Activated CD4-positive, alpha-beta memory T cell treated with anti-CD3 and anti-CD28 coated beads, Interleukin-2, amount 10 ng/mL, durations not matched to agents 7 days and 5 days (primary cell): ENCODE data around the gene BTBD2. TPM values are rescaled to one million over a fixed set of nuclear protein-coding genes. Genes with fewer than 3 reads are reported as not detected.

Experiments
- CTCF ChIA-PET: fragments of 350-600 bp; sonication (Branson Sonifier 250); formaldehyde crosslinking; loops from one replicate; lab custom pipeline; 2021; ENCODE audit warnings: antibody characterized with exemption, inconsistent platforms; lab: Charles Lee
- POLR2A ChIA-PET: fragments of 350-600 bp; sonication (Branson Sonifier 250); formaldehyde crosslinking; loops from one replicate; lab custom pipeline; 2021; ENCODE audit warnings: antibody characterized with exemption; lab: Charles Lee
- DNase-seq: peaks from one replicate; pipeline ENCODE4 v3.0.0-alpha.2; 2020
- H3K27ac Mint-ChIP-seq: one replicate; pipeline ENCODE4 v1.8.0; 2021; ENCODE audit warnings: mild to moderate bottlenecking, mixed read lengths
- H3K27me3 Mint-ChIP-seq: one replicate; pipeline ENCODE4 v1.8.0; 2021; ENCODE audit warnings: mixed read lengths
- H3K36me3 Mint-ChIP-seq: one replicate; pipeline ENCODE4 v1.8.0; 2021; ENCODE audit warnings: low read depth, mixed read lengths
- H3K4me1 Mint-ChIP-seq: one replicate; pipeline ENCODE4 v1.8.0; 2021; ENCODE audit warnings: mixed read lengths
- H3K4me3 Mint-ChIP-seq: one replicate; pipeline ENCODE4 v1.8.0; 2021; ENCODE audit warnings: mild to moderate bottlenecking, mixed read lengths
- H3K9me3 Mint-ChIP-seq: one replicate; pipeline ENCODE4 v1.8.0; 2021; ENCODE audit warnings: mixed read lengths
- total RNA-seq, 2 experiments: library from RNA; stranded (reverse); gene quantifications; one replicate each; pipeline ENCODE4 v1.2.3, GENCODE V29; 2021

Gene BTBD2
- total RNA-seq, 2 experiments from 2014 or later = 55.4 to 57.1 TPM

- no peak for DNase-seq
- peak overlapping the region; percentile 58 for H3K4me3 Mint-ChIP-seq
- peaks cover 29% of the 10 kb centered on the region for H3K36me3 Mint-ChIP-seq
- ChIA-PET CTCF (interaction anchor here (0.6 to 2.5 kb wide), 9 partner anchors 9 to 1089 kb away, joined by 3 to 14 read pairs (median 4); partner anchors contain the start of gene MKNK2), POLR2A (interaction anchor here (0.8 to 3.2 kb wide), 14 partner anchors 10 to 193 kb away, joined by 3 to 25 read pairs (median 6); partner anchors contain the start of genes AP3D1, MKNK2 and MOB3A)
- peak overlapping the region; percentile 77 for H3K27ac Mint-ChIP-seq
- no peaks in the 10 kb centered on the region for H3K9me3 Mint-ChIP-seq
- no peaks in the 10 kb centered on the region for H3K27me3 Mint-ChIP-seq
- H3K4me1 Mint-ChIP-seq = peaks cover 40% of the 10 kb centered on the region
These were observed 27.2 kb upstream of the BTBD2 start for GRCh38 chr19:2042485-2043250.

GRCh38 chr19:2041683-2042484, 26.4 kb upstream of the BTBD2 start:
- peaks cover 29% of the 10 kb centered on the region for H3K36me3 Mint-ChIP-seq
- peak; percentile 99 for DNase-seq

DNA sequence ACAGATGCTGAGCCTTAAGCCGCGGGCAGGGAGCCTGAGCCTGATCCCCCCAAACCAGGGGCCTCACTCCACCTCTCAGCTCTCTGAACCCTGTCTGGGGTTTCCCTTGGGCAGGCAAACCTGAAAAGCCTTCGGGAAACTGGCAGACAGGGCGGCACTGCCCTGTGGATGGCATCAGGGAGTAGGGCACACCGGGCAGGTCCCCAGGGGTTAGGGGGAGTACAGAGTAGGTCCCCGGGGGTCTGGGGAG, 25.8 kb upstream of the BTBD2 start:
- H3K4me3 Mint-ChIP-seq = peak overlapping the region; percentile 35
- H3K4me1 Mint-ChIP-seq = peaks cover 34% of the 10 kb centered on the region
- peak overlapping the region; percentile 79 for H3K27ac Mint-ChIP-seq
- no peak for DNase-seq
- ChIA-PET CTCF (interaction anchor here (1.2 to 2.5 kb wide), 2 partner anchors 11 to 22 kb away, joined by 3 to 11 read pairs; no protein-coding TSS in a partner anchor), POLR2A (interaction anchor here (0.8 to 3.2 kb wide), 4 partner anchors 8 to 44 kb away, joined by 3 to 25 read pairs (median 12); partner anchors contain the start of gene MKNK2)
- no peaks in the 10 kb centered on the region for H3K27me3 Mint-ChIP-seq
- peaks cover 28% of the 10 kb centered on the region for H3K36me3 Mint-ChIP-seq
- no peaks in the 10 kb centered on the region for H3K9me3 Mint-ChIP-seq

More at GRCh38 chr19:2041683-2042484, 26.4 kb upstream of the BTBD2 start:
- peak overlapping the region; percentile 58 for H3K4me3 Mint-ChIP-seq
- peaks cover 34% of the 10 kb centered on the region for H3K4me1 Mint-ChIP-seq
- H3K27me3 Mint-ChIP-seq = no peaks in the 10 kb centered on the region
- ChIA-PET CTCF (interaction anchor here (0.6 to 2.5 kb wide), 8 partner anchors 10 to 198 kb away, joined by 3 to 14 read pairs (median 4); partner anchors contain the start of gene MKNK2), POLR2A (interaction anchor here (0.8 to 3.2 kb wide), 15 partner anchors 9 to 194 kb away, joined by 3 to 25 read pairs (median 6); partner anchors contain the start of genes AP3D1, MKNK2 and MOB3A)
- H3K9me3 Mint-ChIP-seq = no peaks in the 10 kb centered on the region
- H3K27ac Mint-ChIP-seq = peak overlapping the region; percentile 79

GRCh38 chr19:2040647-2041432, 25.3 kb upstream of the BTBD2 start:
- no peak for DNase-seq
- H3K9me3 Mint-ChIP-seq = no peaks in the 10 kb centered on the region
- POLR2A ChIA-PET = interaction anchor here (0.8 to 3.9 kb wide), 5 partner anchors 8 to 44 kb away, joined by 3 to 25 read pairs (median 20); partner anchors contain the start of gene MKNK2
- CTCF ChIA-PET = interaction anchor here (1.2 to 2.5 kb wide), 2 partner anchors 10 to 21 kb away, joined by 3 to 11 read pairs; no protein-coding TSS in a partner anchor
- peak overlapping the region; percentile 79 for H3K27ac Mint-ChIP-seq
- H3K4me1 Mint-ChIP-seq = peaks cover 34% of the 10 kb centered on the region
- H3K36me3 Mint-ChIP-seq = peaks cover 28% of the 10 kb centered on the region
- H3K4me3 Mint-ChIP-seq = no peak overlapping the region
- no peaks in the 10 kb centered on the region for H3K27me3 Mint-ChIP-seq

- DNase-seq = no peak
- CTCF ChIA-PET = interaction anchor here (2.5 kb wide), 1 partner anchor 20 kb away, joined by 11 read pairs; no protein-coding TSS in a partner anchor
- H3K27ac Mint-ChIP-seq = no peak overlapping the region
- H3K36me3 Mint-ChIP-seq = peaks cover 28% of the 10 kb centered on the region
- POLR2A ChIA-PET = interaction anchor here (0.6 to 3.9 kb wide), 4 partner anchors 7 to 28 kb away, joined by 3 to 20 read pairs (median 14); no protein-coding TSS in a partner anchor
- peaks cover 36% of the 10 kb centered on the region for H3K4me1 Mint-ChIP-seq
- H3K4me3 Mint-ChIP-seq = no peak overlapping the region
- H3K27me3 Mint-ChIP-seq = no peaks in the 10 kb centered on the region
- H3K9me3 Mint-ChIP-seq = peaks cover 3% of the 10 kb centered on the region
These were observed 24.6 kb upstream of the BTBD2 start for GRCh38 chr19:2039959-2040646.

GRCh38 chr19:2039089-2039958, 23.8 kb upstream of the BTBD2 start:
- Mint-ChIP-seq H3K36me3 (peaks cover 28% of the 10 kb centered on the region), H3K9me3 (peaks cover 3% of the 10 kb centered on the region), H3K4me1 (peaks cover 38% of the 10 kb centered on the region), H3K27me3 (no peaks in the 10 kb centered on the region), H3K27ac (no peak overlapping the region), H3K4me3 (no peak overlapping the region)
- POLR2A ChIA-PET = interaction anchor here (0.6 to 3.9 kb wide), 4 partner anchors 10 to 48 kb away, joined by 3 to 20 read pairs (median 5); no protein-coding TSS in a partner anchor
- CTCF ChIA-PET = no interaction called here
- DNase-seq = no peak

GRCh38 chr19:2038284-2039088, 23.0 kb upstream of the BTBD2 start:
- Mint-ChIP-seq H3K4me3 (no peak overlapping the region), H3K27ac (no peak overlapping the region), H3K27me3 (no peaks in the 10 kb centered on the region), H3K9me3 (peaks cover 3% of the 10 kb centered on the region), H3K36me3 (peaks cover 26% of the 10 kb centered on the region), H3K4me1 (peaks cover 34% of the 10 kb centered on the region)
- ChIA-PET POLR2A (interaction anchor here (1.4 to 3.9 kb wide), 4 partner anchors 11 to 49 kb away, joined by 3 to 20 read pairs (median 6); partner anchors contain the start of gene MKNK2), CTCF (no interaction called here)
- DNase-seq = no peak

GRCh38 chr19:2037651-2038255, 22.2 kb upstream of the BTBD2 start:
- Mint-ChIP-seq H3K4me3 (no peak overlapping the region), H3K27ac (no peak overlapping the region), H3K36me3 (peaks cover 24% of the 10 kb centered on the region), H3K27me3 (no peaks in the 10 kb centered on the region), H3K4me1 (peaks cover 32% of the 10 kb centered on the region), H3K9me3 (peaks cover 3% of the 10 kb centered on the region)
- ChIA-PET CTCF (no interaction called here), POLR2A (interaction anchor here (1.4 to 3.9 kb wide), 3 partner anchors 11 to 50 kb away, joined by 3 to 20 read pairs (median 5); partner anchors contain the start of gene MKNK2)
- no peak for DNase-seq

DNA sequence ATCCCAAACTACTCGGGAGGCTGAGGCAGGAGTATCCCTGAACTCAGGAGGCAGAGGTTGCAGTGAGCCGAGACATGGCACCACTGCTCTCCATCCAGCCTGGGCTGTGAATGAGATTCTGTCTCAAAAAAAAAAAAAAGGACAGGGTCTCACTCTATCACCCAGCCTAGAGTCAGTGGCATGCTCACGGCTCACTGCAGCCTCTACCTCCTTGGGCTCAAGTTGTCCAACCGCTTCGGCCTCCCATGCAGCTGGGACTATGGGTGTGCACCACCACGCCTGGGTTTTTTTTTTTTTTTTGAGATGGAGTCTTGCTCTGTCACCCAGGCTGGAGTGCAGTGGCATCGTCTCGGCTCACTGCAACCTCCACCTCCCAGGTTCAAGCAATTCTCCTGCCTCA, 20.9 kb upstream of the BTBD2 start:
- H3K27ac Mint-ChIP-seq = no peak overlapping the region
- peaks cover 38% of the 10 kb centered on the region for H3K4me1 Mint-ChIP-seq
- H3K36me3 Mint-ChIP-seq = peaks cover 24% of the 10 kb centered on the region
- ChIA-PET POLR2A (interaction anchor here (1.7 to 1.9 kb wide), 2 partner anchors 15 kb away, joined by 5 to 7 read pairs; partner anchors contain the start of gene MKNK2), CTCF (interaction anchor here (2.4 kb wide), 1 partner anchor 17 kb away, joined by 8 read pairs; no protein-coding TSS in a partner anchor)
- DNase-seq = no peak
- H3K4me3 Mint-ChIP-seq = no peak overlapping the region
- no peaks in the 10 kb centered on the region for H3K27me3 Mint-ChIP-seq
- H3K9me3 Mint-ChIP-seq = peaks cover 3% of the 10 kb centered on the region

- ChIA-PET CTCF (interaction anchor here (1.3 to 2.4 kb wide), 2 partner anchors 16 to 19 kb away, joined by 3 to 8 read pairs; no protein-coding TSS in a partner anchor), POLR2A (interaction anchor here (1.0 to 1.9 kb wide), 6 partner anchors 8 to 139 kb away, joined by 3 to 7 read pairs (median 3); no protein-coding TSS in a partner anchor)
- Mint-ChIP-seq H3K4me3 (no peak overlapping the region), H3K27me3 (no peaks in the 10 kb centered on the region), H3K4me1 (peaks cover 34% of the 10 kb centered on the region), H3K27ac (no peak overlapping the region), H3K36me3 (peaks cover 19% of the 10 kb centered on the region), H3K9me3 (peaks cover 3% of the 10 kb centered on the region)
- DNase-seq = peak; percentile 15
These were observed 20.1 kb upstream of the BTBD2 start for GRCh38 chr19:2035590-2035991.
